Esophagus mucosa (tissue), 1 donor: ENCODE data around the gene OR5K3. TPM values are rescaled to one million over a fixed set of nuclear protein-coding genes. Genes with fewer than 3 reads are reported as not detected.

Experiments
- ATAC-seq: fragments of 200-7000 bp; cut with Tn5 transposase; one replicate; pipeline ENCODE4 v1.9.1; 2020
- total RNA-seq: library from RNA; stranded (reverse); gene quantifications from one replicate; pipeline ENCODE4 v1.2.4, GENCODE V29; 2023
- donor health status: DM: yes; HTN: yes; CAD: no.

Gene OR5K3
- total RNA-seq, 1 donor from 2014 or later: not detected

GRCh38 chr3:98433764-98434163, 43.3 kb downstream of the OR5K3 start:
- no peak for ATAC-seq

DNA sequence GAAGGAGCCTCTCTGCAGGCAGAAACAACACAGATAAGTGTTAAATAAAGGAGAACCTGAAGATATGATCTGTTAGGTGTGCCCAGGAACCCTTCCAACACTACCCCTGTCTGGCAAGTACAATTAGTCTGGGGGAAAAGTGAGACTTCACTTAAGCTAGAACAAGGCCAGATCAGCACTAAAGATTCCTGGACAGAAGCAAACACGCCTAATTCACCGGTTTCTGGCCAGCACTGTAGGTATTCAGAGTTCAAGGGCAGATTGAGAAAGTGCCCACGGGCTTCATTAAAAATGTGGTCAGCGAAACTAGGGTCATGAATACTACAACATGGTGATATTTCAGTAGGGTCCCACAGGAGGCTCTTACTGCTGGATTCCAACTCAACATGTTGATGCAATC, 43.9 kb downstream of the OR5K3 start:
- no peak for ATAC-seq

GRCh38 chr3:98440283-98440682, 49.8 kb downstream of the OR5K3 start:
- no peak for ATAC-seq

Other genes with a start within 250 kb of the OR5K3 start
- gene OR5H14, start 243.2 kb upstream of the OR5K3 start, total RNA-seq: not detected
- gene OR5H15, start 224.0 kb upstream of the OR5K3 start, total RNA-seq: not detected
- gene OR5H6, start 126.4 kb upstream of the OR5K3 start, total RNA-seq: not detected
- gene OR5H2, start 108.2 kb upstream of the OR5K3 start, total RNA-seq: not detected
- gene OR5K4, start 36.8 kb upstream of the OR5K3 start, total RNA-seq: not detected
- not detected for gene OR5K1, start 72.5 kb downstream of the OR5K3 start, total RNA-seq
- gene OR5K2, start 107.0 kb downstream of the OR5K3 start, total RNA-seq: not detected
- 81.6 TPM for gene CLDND1, start 132.2 kb downstream of the OR5K3 start, total RNA-seq
- 0.32 TPM for gene GPR15, start 141.3 kb downstream of the OR5K3 start, total RNA-seq
- 15.4 TPM for gene CPOX, start 202.9 kb downstream of the OR5K3 start, total RNA-seq